OCI-M2 (cell line): ENCODE data around the gene METTL23.
"Not testable (repeated sequence)": the region's sequence is repeated elsewhere in the genome, so short reads cannot be mapped to it uniquely, and the experiment has no call there.

Experiments used
- DNase-seq: peaks from one replicate; lab custom pipeline; 2025; ENCODE audit not compliant: unreplicated experiment; lab: John Stamatoyannopoulos, UW

The METTL23 gene

GRCh38 chr17:76695059-76695831 lies 31.4 kb upstream of the METTL23 start:
- DNase-seq: no peak

- no peak for DNase-seq
Observed at GRCh38 chr17:76696763-76697701, 29.6 kb upstream of the METTL23 start.

- no peak for DNase-seq
Observed at GRCh38 chr17:76697702-76698465, 28.8 kb upstream of the METTL23 start.

GRCh38 chr17:76698466-76698977 lies 28.1 kb upstream of the METTL23 start:
- DNase-seq: not testable (repeated sequence)

- DNase-seq: no peak
Observed at GRCh38 chr17:76700270-76700616, 26.4 kb upstream of the METTL23 start.

GRCh38 chr17:76700617-76701470 lies 25.8 kb upstream of the METTL23 start:
- no peak for DNase-seq

- DNase-seq: no peak
Observed at GRCh38 chr17:76701471-76701967, 25.1 kb upstream of the METTL23 start.

GRCh38 chr17:76702076-76702475 lies 24.6 kb upstream of the METTL23 start:
- no peak for DNase-seq

GRCh38 chr17:76702941-76703637 lies 23.6 kb upstream of the METTL23 start:
- no peak for DNase-seq

- no peak for DNase-seq
Observed at GRCh38 chr17:76704805-76705204, 21.8 kb upstream of the METTL23 start.

- DNase-seq: no peak
Observed at GRCh38 chr17:76706817-76707216, 19.8 kb upstream of the METTL23 start.

GRCh38 chr17:76707985-76708807 lies 18.4 kb upstream of the METTL23 start:
- DNase-seq: no peak

GRCh38 chr17:76709077-76709950 lies 17.3 kb upstream of the METTL23 start:
- no peak for DNase-seq

- not testable (repeated sequence) for DNase-seq
Observed at GRCh38 chr17:76709951-76710862, 16.4 kb upstream of the METTL23 start.

- no peak for DNase-seq
Observed at GRCh38 chr17:76710863-76711611, 15.6 kb upstream of the METTL23 start, which contains the start of gene MXRA7. MXRA7 (minus strand) TSS chr17:76710965; CDS start chr17:76710946, 19 bp downstream.

GRCh38 chr17:76712321-76712720 lies 14.3 kb upstream of the METTL23 start:
- DNase-seq: not testable (repeated sequence)
